ENCODE data around the gene ADAMTS3. TPM values are rescaled to one million over a fixed set of nuclear protein-coding genes. Genes with fewer than 3 reads are reported as not detected.

ADAMTS3 gene
- total RNA-seq, 1 donor from 2014 or later: 0.89 TPM

GRCh38 chr4:72351521-72351920, 217.5 kb downstream of the ADAMTS3 start:
- Mint-ChIP-seq H3K27ac (no peak overlapping the region), H3K36me3 (ENCODE audit: insufficient read depth) (no peaks in the 10 kb centered on the region)

GRCh38 chr4:72348701-72349100, 220.3 kb downstream of the ADAMTS3 start:
- Mint-ChIP-seq H3K9me3 (ENCODE audit: low read depth) (no peaks in the 10 kb centered on the region), H3K4me1 (ENCODE audit: low read depth) (no peaks in the 10 kb centered on the region), H3K27me3 (no peaks in the 10 kb centered on the region), H3K36me3 (ENCODE audit: insufficient read depth) (no peaks in the 10 kb centered on the region), H3K4me3 (ENCODE audit: low read depth) (no peak overlapping the region), H3K27ac (no peak overlapping the region)
- TF ChIP-seq CTCF (IDR thresholded peaks at IDR 0.05; ENCODE audit: unreplicated experiment): no peak
- DNase-seq (ENCODE audit: low spot score, unreplicated experiment): no peak

More at GRCh38 chr4:72351521-72351920, 217.5 kb downstream of the ADAMTS3 start:
- Mint-ChIP-seq H3K9me3 (ENCODE audit: low read depth) (no peaks in the 10 kb centered on the region), H3K27me3 (no peaks in the 10 kb centered on the region), H3K4me3 (ENCODE audit: low read depth) (no peak overlapping the region), H3K4me1 (ENCODE audit: low read depth) (no peaks in the 10 kb centered on the region)
- TF ChIP-seq CTCF (IDR thresholded peaks at IDR 0.05; ENCODE audit: unreplicated experiment): no peak
- DNase-seq (ENCODE audit: low spot score, unreplicated experiment): no peak

GRCh38 chr4:72344418-72344817, 224.6 kb downstream of the ADAMTS3 start:
- TF ChIP-seq CTCF (IDR thresholded peaks at IDR 0.05; ENCODE audit: unreplicated experiment): no peak
- Mint-ChIP-seq H3K9me3 (ENCODE audit: low read depth) (no peaks in the 10 kb centered on the region), H3K36me3 (ENCODE audit: insufficient read depth) (no peaks in the 10 kb centered on the region), H3K27ac (no peak overlapping the region), H3K4me1 (ENCODE audit: low read depth) (peaks cover 4% of the 10 kb centered on the region), H3K4me3 (ENCODE audit: low read depth) (no peak overlapping the region), H3K27me3 (no peaks in the 10 kb centered on the region)
- no peak for DNase-seq (ENCODE audit: low spot score, unreplicated experiment)

GRCh38 chr4:72341432-72341820, 227.6 kb downstream of the ADAMTS3 start:
- Mint-ChIP-seq H3K4me1 (ENCODE audit: low read depth) (peaks cover 4% of the 10 kb centered on the region), H3K36me3 (ENCODE audit: insufficient read depth) (no peaks in the 10 kb centered on the region), H3K27ac (no peak overlapping the region), H3K27me3 (no peaks in the 10 kb centered on the region), H3K9me3 (ENCODE audit: low read depth) (no peaks in the 10 kb centered on the region), H3K4me3 (ENCODE audit: low read depth) (no peak overlapping the region)
- TF ChIP-seq CTCF (IDR thresholded peaks at IDR 0.05; ENCODE audit: unreplicated experiment): no peak
- no peak for DNase-seq (ENCODE audit: low spot score, unreplicated experiment)

- TF ChIP-seq CTCF (IDR thresholded peaks at IDR 0.05; ENCODE audit: unreplicated experiment): peak; percentile 32
- H3K36me3 Mint-ChIP-seq (ENCODE audit: insufficient read depth): no peaks in the 10 kb centered on the region
- H3K27ac Mint-ChIP-seq: no peak overlapping the region
- no peak overlapping the region for H3K4me3 Mint-ChIP-seq (ENCODE audit: low read depth)
- H3K4me1 Mint-ChIP-seq (ENCODE audit: low read depth): peaks cover 4% of the 10 kb centered on the region
- no peaks in the 10 kb centered on the region for H3K9me3 Mint-ChIP-seq (ENCODE audit: low read depth)
- H3K27me3 Mint-ChIP-seq: no peaks in the 10 kb centered on the region
- no peak for DNase-seq (ENCODE audit: low spot score, unreplicated experiment)
Measured at GRCh38 chr4:72340803-72341431, 228.1 kb downstream of the ADAMTS3 start.

Measured in progenitor cell of endocrine pancreas (in vitro differentiated cells).